ENCODE data around the gene THBS4. TPM values are rescaled to one million over a fixed set of nuclear protein-coding genes. Genes with fewer than 3 reads are reported as not detected.

Gene THBS4
- 1.2 and 1.5 TPM in 2 replicates for total RNA-seq (2013; cell fraction: nucleolus; rRNA removed)
- 0.33 and 0.51 TPM in 2 replicates for total RNA-seq (2014; rRNA removed)
- total RNA-seq (2014; rRNA removed; fragmentation: Illumina TruSeq; extraction: Trizol), result 0.31 and 0.92 TPM in 2 replicates
- 1.0 and 1.1 TPM in 2 replicates for total RNA-seq (2021)
- 1.0 TPM for polyA plus RNA-seq (2011; ENCODE audit: low read depth)
- 0.38 and 0.52 TPM in 2 replicates for polyA plus RNA-seq (2011; rRNA removed)
- 0.22 and 0.24 TPM in 2 replicates for polyA plus RNA-seq (2011; cell fraction: cytosol; rRNA removed)
- 0.97 and 1.2 TPM in 2 replicates for polyA plus RNA-seq (2011; cell fraction: nucleus; rRNA removed)
- 0.58 and 0.65 TPM in 2 replicates for polyA plus RNA-seq (2012)
- polyA plus RNA-seq (2014; fragmentation: Illumina TruSeq; extraction: Trizol), result 0.08 and 1.1 TPM in 2 replicates
- under 1 TPM; 0.40 TPM for polyA plus RNA-seq (2014; fragmentation: Nextera tagmentation; extraction: Ambion mirVana)
- 0.82 and 1.7 TPM in 2 replicates for polyA plus RNA-seq (2014; rRNA removed)
- polyA plus RNA-seq (2016; fragmentation: Nextera tagmentation; extraction: Ambion mirVana), result 1 to 10 TPM in 1 of 2 experiments, under 1 TPM in 1; 0.99 to 1.0 TPM
- polyA minus RNA-seq (2011; rRNA and poly(A)+ RNA removed), result 0.41 and 0.51 TPM in 2 replicates
- not detected in 2 replicates for polyA minus RNA-seq (2011; cell fraction: cytosol; rRNA and poly(A)+ RNA removed)
- polyA minus RNA-seq (2011; cell fraction: nucleus; rRNA and poly(A)+ RNA removed), result 0.12 TPM in 1 of 2 replicates, not detected in the other
- Bru-seq, nascent RNA, result percentile 27 among the genes with signal in this experiment
- percentile 25 among the genes with signal in this experiment for BruChase-seq, experiment 1, labeled RNA remaining after a 6-hour chase
- percentile 20 among the genes with signal in this experiment for BruChase-seq, experiment 2, labeled RNA remaining after a 2-hour chase
- long read RNA-seq, experiment 1, result 0 reads
- long read RNA-seq, experiment 2, partial matches to known transcripts, result 0 of 2 reads
- long read RNA-seq, experiment 2, other reads (novel, unspliced or antisense), result 2 of 2 reads

DNA sequence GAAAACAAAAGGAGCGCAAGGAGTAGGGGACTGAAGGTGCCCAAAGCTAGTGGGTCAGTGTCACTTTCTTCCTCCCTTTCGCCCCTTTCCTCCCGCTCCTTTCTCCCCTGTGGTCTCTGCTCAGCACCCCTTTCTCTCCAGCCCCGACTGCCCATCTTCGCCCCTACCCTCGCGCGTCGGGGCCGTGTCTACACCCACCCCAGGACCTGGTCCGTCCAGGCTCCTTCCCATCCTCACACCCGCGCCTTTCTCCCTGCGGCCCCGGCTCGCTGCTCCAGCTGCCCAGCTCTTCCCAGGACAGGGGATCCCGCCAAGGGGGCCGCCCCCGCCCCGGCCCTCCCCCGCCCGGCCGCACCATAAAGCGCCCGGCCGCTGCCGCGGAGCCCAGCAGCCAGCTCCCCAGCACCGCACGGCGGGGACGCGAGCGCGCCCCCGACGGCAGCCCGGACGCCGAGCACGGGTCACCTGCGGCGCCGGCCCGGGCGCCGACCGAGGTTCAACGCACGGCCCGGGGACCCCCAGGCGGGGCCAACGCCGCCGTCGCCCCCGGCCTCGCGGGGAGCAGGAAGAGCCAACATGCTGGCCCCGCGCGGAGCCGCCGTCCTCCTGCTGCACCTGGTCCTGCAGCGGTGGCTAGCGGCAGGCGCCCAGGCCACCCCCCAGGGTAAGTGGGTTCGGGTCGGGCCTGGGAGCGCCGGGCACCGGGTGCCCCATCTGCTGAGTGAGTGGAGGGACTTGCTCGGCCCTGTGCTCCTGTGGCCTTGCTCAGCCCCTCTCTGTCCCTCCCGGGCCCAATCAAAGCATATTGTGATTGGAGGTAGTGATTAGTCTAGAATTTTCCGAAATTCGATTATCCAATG, at the start of gene THBS4:
THBS4 (plus strand) TSS at position 387 of the 860 bp plus-strand sequence; CDS start at position 577, 190 bp downstream.
- no peak for DNase-seq (ENCODE audit: low read depth, low spot score)
- Histone ChIP-seq H3K4me3 (no peak within 1 kb of the TSS), H3K9me3 (replicated peaks; ENCODE audit: control insufficient read depth, insufficient read depth, low read length) (no peaks in the 10 kb centered on the region), H3K27me3 (replicated peaks in 1 of 2; ENCODE audit: control insufficient read depth in 2 of 2, insufficient read depth in 2 of 2, low read length in 1 of 2) (peaks cover 5% of the 10 kb centered on the region in 2 experiments), H3K27ac (ENCODE audit: control insufficient read depth, insufficient read depth) (no peak within 1 kb of the TSS), H3K4me1 (ENCODE audit: control insufficient read depth, insufficient read depth, low read length) (no peaks in the 10 kb centered on the region), H3K79me2 (ENCODE audit: control insufficient read depth, insufficient read depth, low read length) (no peaks in the 10 kb centered on the region), H3K9ac (ENCODE audit: control insufficient read depth, insufficient read depth, low read length) (no peak within 1 kb of the TSS), H4K20me1 (ENCODE audit: control insufficient read depth, insufficient read depth) (no peaks in the 10 kb centered on the region), H2AFZ (ENCODE audit: control insufficient read depth, low read depth, low read length) (no peak within 1 kb of the TSS), H3K36me3 (ENCODE audit: control insufficient read depth in 2 of 2, insufficient read depth in 2 of 2, low read length in 1 of 2) (no peaks in the 10 kb centered on the region), H3K4me2 (ENCODE audit: control insufficient read depth, insufficient read depth) (0 out of 2 replicates have a peak within 1 kb of the TSS, but pooled peaks have one; percentile 9)
- 0 out of 2 replicates have a peak, but pooled peaks have one; percentile 23 for TF ChIP-seq EZH2 (IDR thresholded peaks at IDR 0.05; ENCODE audit: borderline replicate concordance, control insufficient read depth, low read depth, low read length)
- peak; percentile 24 for TF ChIP-seq SUZ12 (IDR thresholded peaks at IDR 0.05; ENCODE audit: unreplicated experiment)
- TF ChIP-seq LARP7 (IDR thresholded peaks at IDR 0.05), result no peak
- WGBS (ENCODE audit: insufficient coverage, insufficient replicate concordance, low lambda C conversion rate, missing lambda C conversion rate), result 29% methylated on average over 29 of the region's 76 CpGs
- intact Hi-C loops (cut with micrococcal nuclease; ENCODE audit: unreplicated experiment), result no loop called here
- RAD21 ChIA-PET (ENCODE audit: unreplicated experiment), result no interaction called here
- in situ Hi-C loops (cut with MboI), result no loop called here
- SMC1A ChIA-PET (ENCODE audit: uncharacterized antibody, unreplicated experiment), result no interaction called here
- CTCF ChIA-PET, result no interaction called here
- no peak for FAIRE-seq
- BruUV-seq (replicated peaks), result no TSS peak
- POLR2A ChIA-PET, result no interaction called here
- no peak for ATAC-seq

All from GM12878 (cell line).